HG03175 (cell line): ENCODE results near the gene COASY.

Experiments used
- ATAC-seq: cut with Tn5 transposase; IDR thresholded peaks from one replicate; pipeline ENCODE4 v1.9.1; 2021; ENCODE audit warnings: mild to moderate bottlenecking, moderate library complexity; ENCODE audit not compliant: unreplicated experiment

Gene COASY

DNA sequence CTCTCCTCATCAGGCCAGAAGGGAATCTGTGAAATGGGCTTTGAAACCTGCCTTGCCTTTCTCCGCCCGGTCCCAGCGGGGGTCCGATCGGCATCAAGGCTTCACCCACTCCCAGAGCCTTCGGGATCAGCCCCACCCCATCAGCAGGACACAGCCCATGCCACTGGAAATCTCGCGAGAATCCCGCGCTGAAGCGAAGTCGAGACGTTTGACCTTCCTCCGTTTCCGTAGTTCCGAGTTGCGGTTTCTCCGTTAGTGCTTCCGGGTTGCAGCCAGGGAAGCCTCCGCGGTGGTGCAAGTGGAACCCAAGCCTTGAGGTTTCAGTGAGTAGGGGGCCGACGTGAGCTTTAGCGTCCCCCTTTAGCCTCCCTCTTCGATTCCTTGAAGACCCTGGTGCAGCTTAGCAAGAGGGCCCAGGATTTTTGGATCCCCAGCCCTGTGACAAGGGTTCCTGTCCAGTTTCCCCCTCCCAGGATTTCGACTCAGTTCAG is at the start of gene COASY:
Gene COASY (plus strand): TSS at position 252 of the 491 bp plus-strand sequence. CDS start 475 bp downstream, outside the sequence.
- ATAC-seq: peak; percentile 67

DNA sequence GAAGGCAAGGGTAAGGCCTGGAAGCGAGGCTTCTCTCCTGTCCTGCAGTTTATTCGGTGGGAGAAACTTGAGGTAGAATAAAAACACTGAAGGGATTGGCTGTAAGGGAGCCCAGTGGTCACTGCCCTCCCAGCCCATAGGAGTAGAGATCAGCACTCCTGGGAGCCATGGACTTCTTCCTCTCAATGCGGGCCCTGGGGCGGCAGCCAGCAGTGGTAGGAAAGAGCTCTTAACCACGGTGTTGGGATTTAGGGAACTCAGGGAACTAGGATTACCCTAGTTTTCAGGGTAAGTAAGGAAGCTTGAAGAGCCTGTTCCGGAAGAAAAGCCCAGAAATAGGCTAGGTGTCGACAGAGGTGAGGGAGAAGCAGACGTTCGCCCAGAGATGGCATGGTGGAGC is 49.7 kb upstream of the COASY start:
- no peak for ATAC-seq

DNA sequence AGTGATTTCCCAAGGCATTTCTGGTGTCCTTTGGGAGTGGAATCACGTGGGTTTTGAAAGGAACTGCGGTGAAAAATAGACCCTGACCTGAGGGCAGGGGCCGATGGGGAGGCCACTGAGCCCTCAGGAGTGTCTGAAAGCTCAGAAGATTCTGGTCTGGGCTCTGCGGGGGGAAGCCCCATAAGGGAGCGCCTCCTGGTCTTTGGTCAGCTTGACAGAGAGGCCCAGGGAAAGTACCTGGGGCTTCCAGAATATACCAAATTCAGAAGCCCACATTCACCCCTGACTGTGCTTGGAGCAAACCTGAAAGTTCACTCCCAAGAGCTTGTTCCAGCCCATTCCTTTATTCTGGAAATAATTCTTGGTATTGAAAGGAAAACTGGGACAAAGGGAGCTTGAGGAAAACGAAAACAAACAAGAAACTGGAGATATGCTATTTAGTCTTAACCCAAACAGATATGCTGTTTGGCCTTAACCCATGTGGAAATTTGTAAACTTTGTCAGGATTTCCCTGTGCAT is 49.2 kb upstream of the COASY start:
- ATAC-seq: no peak

GRCh38 chr17:42513686-42514085 is 48.3 kb upstream of the COASY start:
- no peak for ATAC-seq

- ATAC-seq: no peak
Observed at GRCh38 chr17:42514279-42514678, 47.7 kb upstream of the COASY start.

- ATAC-seq: no peak
Observed at GRCh38 chr17:42514867-42515266, 47.1 kb upstream of the COASY start.

- peak; percentile 47 for ATAC-seq
Observed at GRCh38 chr17:42517516-42517915, 44.4 kb upstream of the COASY start.

- no peak for ATAC-seq
Observed at GRCh38 chr17:42518046-42518754, 43.7 kb upstream of the COASY start.

- ATAC-seq: no peak
Observed at GRCh38 chr17:42518755-42519545, 43.0 kb upstream of the COASY start.

DNA sequence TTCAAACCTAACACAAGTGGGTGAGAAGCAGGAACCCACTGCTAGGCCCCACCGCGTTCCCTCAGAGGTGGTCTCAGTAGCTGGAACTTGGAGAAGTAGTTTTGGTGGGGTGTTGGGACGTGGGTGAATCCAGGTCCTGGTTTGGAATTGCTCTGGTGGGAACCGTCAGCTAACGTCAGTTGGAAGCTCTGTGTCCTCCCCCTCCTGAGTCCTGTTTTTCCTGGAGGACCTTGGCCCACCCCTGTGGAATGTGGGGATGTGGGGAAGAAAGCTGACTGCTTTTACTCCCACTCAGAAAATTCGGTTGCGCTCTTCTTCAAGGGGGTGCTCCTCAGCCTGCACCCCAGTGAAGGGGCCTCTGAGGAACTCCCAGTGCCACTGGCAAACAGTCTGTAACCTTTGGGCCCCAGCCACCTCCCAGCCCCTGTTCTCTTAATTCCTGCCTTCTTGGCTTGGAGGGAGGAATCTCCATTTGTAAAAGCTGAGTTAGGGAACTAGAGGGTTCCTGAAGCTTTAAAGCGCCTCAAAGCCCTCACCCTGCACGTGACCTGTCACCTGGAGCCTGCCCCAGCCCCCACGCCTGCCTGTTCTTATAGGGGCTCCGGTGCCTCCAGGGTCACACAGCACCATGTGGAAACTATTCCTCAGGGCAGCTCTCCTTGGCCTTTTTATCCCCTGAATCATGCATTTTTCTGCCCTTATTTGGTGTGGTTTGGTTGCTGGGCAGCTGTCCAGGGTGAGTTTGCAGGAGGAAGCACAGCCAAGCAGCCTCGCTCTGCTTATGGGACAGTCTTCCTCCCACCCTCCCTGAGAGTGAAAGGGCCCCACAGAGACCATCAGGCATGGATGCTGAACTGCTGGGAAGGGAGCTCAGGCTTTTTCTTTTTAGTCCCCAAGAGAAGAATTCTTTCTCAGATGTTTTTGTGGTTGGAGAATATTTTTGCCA is 42.1 kb upstream of the COASY start:
- ATAC-seq: no peak

GRCh38 chr17:42520540-42520951 is 41.4 kb upstream of the COASY start:
- no peak for ATAC-seq

GRCh38 chr17:42521036-42521435 is 40.9 kb upstream of the COASY start:
- ATAC-seq: no peak

DNA sequence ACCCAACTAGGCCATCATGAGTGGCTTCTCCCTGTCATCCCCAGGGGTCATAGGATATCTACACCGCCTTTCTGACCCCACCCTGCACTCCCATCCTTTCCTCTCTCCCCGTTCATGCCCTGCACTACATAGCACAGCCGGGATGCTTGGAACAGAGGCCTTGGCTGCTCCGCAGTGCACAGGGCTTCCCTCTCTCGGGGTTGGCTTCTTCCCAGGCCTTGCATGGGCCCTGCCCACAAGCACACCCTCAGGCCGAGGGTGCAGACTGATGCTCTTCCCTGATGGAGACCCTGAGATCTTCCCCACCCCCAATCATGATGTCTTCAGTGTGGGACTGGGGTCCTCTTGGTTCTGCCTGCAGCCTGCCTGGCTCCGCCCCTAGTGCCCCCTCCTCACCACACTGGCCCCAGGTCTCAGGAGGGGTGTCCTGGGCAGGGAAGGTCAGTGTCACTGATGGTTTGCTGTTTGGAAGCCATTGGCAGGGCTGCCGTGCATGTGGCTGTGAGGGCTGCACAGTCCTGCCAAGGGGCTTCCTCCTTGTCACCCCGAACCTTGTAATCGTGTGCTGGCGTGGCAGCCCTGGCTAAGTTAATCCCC is 40.2 kb upstream of the COASY start:
- ATAC-seq: no peak

- no peak for ATAC-seq
Observed at GRCh38 chr17:42522263-42522790, 39.6 kb upstream of the COASY start.

DNA sequence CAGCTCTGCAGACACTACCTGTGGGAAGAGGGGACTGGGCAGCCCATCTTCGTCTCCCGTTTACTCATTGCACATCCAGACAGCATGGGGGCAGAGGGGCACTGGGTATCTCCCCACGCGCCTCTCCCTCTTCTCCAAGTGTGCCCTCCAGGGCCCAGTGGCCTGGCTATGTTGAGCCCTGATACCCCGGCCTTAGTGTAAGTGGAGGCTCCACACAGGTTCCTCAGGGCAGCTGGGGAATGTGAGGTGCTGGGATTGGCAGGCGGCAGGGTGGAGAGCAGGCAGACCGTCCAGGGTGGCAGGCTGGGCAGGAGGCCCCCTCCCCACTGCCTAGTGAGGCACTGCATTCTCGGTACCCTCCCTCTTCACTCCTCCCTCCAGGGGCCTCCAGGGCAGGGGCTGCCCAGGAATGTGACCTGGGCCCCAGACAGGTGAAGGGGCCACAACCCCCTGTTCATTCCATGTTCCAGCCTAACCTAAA is 39.1 kb upstream of the COASY start:
- no peak for ATAC-seq

DNA sequence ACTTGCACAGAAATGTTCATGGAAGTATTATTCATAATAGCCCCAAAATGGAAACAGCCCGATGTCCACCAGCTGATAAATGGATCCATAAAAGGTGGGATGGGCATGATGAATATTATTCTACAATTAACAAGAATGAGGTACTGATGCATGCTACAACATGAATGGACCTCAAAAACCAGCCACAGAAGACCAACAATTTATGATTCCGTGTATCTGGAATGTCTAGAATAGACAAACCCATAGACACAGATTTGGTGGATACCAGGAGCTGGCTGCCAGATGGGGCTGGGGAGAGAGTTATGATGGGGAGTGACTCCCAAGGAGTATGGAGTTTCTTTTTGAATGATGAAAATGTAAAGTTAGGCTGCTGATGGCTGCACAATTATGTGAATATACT is 36.7 kb upstream of the COASY start:
- ATAC-seq: no peak

GRCh38 chr17:42526031-42526444 is 35.9 kb upstream of the COASY start:
- ATAC-seq: no peak

- no peak for ATAC-seq
Observed at GRCh38 chr17:42527932-42528331, 34.0 kb upstream of the COASY start.

DNA sequence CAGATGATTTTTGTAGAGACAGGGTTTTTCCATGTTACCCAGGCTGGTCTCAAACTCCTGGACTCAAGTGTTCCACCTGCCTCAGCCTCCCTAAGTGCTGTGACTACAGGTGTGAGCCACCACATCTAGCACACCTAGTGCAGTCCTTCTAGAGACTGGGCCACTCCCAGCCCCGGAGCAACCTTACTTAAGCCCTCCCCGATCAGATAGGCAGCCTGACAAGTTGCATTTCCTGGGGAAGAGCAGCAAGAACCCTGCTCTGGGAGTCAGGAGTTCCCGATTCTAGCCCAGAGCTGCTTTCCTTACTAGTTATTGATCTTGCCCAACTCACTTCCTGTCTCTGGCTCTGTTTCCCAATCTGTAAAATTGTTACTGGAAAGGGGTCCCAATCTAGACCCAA is 32.9 kb upstream of the COASY start:
- no peak for ATAC-seq

DNA sequence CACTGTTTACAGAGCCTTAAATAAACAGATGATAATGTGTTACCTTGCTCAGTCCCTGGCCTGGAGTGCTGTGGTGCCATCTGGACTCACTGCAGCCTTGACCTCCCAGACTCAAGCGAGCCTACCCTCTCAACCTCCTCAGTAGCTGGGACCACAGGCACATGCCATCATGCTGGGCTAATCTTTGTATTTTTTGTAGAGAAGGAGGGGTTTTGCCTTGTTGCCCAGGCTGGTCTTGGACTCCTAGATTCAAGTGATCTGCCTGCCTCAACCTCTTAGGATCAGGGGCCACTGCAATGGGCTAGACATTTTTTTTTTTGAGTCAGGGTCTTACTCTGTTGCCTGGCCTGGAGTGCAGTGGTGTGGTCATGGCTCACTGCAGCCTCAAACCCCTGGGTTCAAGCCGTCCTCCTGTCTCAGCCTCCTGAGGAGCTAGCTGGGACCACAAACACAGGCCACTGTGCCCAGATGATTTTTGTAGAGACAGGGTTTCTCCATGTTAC is 30.9 kb upstream of the COASY start:
- no peak for ATAC-seq
